ENCODE data around the gene OR2S2.
A peak's percentile ranks its signal among the peaks of the same experiment; 100 is the strongest.

The OR2S2 gene

DNA sequence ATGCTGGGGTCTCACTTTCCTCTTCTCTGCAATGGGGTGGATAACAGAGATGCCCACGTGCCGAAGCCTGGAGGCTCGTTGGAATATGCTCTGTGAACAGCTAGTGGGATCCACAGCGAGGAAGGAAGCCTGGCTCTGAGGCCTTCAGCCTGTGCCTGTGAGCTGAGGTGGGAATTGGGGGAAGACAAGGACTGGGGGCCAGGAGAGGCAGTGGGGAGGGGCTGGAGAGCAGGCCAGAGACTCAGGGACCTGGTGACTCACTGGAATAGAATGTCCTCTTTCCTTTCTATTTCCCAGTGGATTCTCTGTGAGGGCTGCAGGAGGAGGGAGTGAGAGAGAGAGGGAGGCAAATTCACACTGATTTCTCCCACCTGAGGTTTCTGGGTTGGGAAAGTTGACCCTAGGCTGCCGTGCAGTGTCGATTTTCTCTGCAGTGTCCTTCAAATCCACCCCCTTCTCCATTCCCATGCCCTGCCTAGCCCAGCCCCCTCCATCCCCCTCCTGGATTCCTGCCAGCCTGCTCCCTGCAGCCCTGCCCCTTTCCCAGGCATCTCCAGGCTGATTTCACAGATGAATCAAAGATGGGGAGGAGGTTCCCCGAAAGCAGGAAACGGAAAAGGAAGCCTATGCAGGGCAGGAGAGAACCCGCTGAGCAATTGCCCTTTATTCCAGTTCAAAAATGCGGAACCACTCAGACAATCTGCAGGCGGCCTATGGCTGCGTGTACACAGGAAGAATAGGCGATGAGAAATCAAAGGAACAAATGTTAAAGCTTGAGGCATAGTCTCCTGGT lies 50.0 kb downstream of the OR2S2 start:
- Histone ChIP-seq H3K4me1 (ENCODE audit: control insufficient read depth in 2 of 2, insufficient read depth in 1 of 2, low read depth in 1 of 2, low read length in 2 of 2) (peaks cover 23 to 50% of the 10 kb centered on the region in 2 donors), H2BK15ac (ENCODE audit: low read length) (peak overlapping the region; percentile 22), H3K27ac (replicated peaks; ENCODE audit: low read length) (peak overlapping the region; percentile 88)

More for the DNA sequence above, 50.0 kb downstream of the OR2S2 start:
- Histone ChIP-seq H3K14ac (ENCODE audit: low read length) (no peak overlapping the region), H3K36me3 (replicated peaks in 1 of 2; ENCODE audit: control insufficient read depth in 2 of 2, insufficient read depth in 2 of 2, low read length in 2 of 2) (no peaks in the 10 kb centered on the region), H3K9me3 (replicated peaks in 1 of 2; ENCODE audit: control insufficient read depth in 2 of 2, insufficient read depth in 1 of 2, low read depth in 1 of 2, low read length in 2 of 2) (no peaks in the 10 kb centered on the region), H2BK5ac (ENCODE audit: low read length) (peak overlapping the region; percentile 76), H3K4ac (ENCODE audit: low read length) (no peak overlapping the region), H4K8ac (ENCODE audit: low read depth, low read length) (no peak overlapping the region), H3K4me3 (ENCODE audit: low read length in 2 of 2) (no peak overlapping the region), H2AK5ac (ENCODE audit: low read depth, low read length) (peak overlapping the region; percentile 20), H4K91ac (ENCODE audit: low read depth, low read length, poor library complexity) (peak overlapping the region; percentile 41), H3K27me3 (ENCODE audit: control insufficient read depth in 3 of 3, insufficient read depth in 3 of 3, low read depth in 1 of 3, low read length in 3 of 3) (peaks cover 0 to 2% (median 0%) of the 10 kb centered on the region in 3 experiments), H3K4me2 (ENCODE audit: insufficient read depth, low read length, poor library complexity, severe bottlenecking) (peak overlapping the region; percentile 28), H2BK12ac (ENCODE audit: low read length) (no peak overlapping the region), H3K23ac (ENCODE audit: low read depth, low read length, poor library complexity) (no peak overlapping the region), H3K9ac (ENCODE audit: low read depth, low read length, poor library complexity) (no peak overlapping the region), H3K18ac (ENCODE audit: low read length) (peak overlapping the region; percentile 86), H2BK120ac (ENCODE audit: low read depth, low read length) (peak overlapping the region; percentile 74), H2AFZ (ENCODE audit: low read length) (peak overlapping the region; percentile 87), H3K79me1 (ENCODE audit: low read depth, low read length) (no peaks in the 10 kb centered on the region)
- WGBS, 2 donors (ENCODE audit: extremely low coverage in 2 of 2, insufficient read length in 2 of 2, insufficient replicate concordance in 1 of 2) = no CpG with 5 or more reads among the region's 13 CpGs
- peak; percentile 50 for DNase-seq (ENCODE audit: low spot score)
